ENCODE measurements around the gene ATXN1.

DNA sequence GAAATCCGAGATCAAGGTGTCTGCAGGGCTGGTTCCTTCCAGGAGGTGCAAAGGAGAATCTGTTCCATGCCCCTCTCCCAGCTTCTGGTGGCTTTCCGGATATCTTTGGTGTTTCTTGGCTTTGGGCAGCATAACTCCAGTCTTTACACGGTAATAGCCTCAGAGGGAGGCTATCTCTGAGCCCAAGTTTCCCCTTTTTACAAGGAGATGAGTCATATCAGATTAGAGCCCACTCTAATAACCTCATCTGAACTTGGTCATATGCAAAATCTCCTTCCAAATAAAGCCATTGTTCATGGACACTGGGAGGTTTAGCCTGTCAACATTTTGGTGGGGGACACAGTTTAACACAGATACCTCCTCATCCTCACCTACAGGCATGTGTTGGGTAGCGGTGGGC is 213.7 kb downstream of the ATXN1 start:
- TF ChIP-seq EZH2 (IDR thresholded peaks at IDR 0.05; ENCODE audit: insufficient read depth, poor library complexity, severe bottlenecking) (no peak), EZH2phosphoT487 (IDR thresholded peaks at IDR 0.05; ENCODE audit: insufficient read depth, low read depth) (no peak)

Data from GM23248 (cell line).